ENCODE measurements around the gene CCKAR.

GRCh38 chr4:26463386-26463785 is 26.9 kb downstream of the CCKAR start:
- TF ChIP-seq FOXP1 (CRISPR knock-in tag; IDR thresholded peaks at IDR 0.05; ENCODE audit: borderline replicate concordance) = no peak
- TF ChIP-seq, protein P1, sequence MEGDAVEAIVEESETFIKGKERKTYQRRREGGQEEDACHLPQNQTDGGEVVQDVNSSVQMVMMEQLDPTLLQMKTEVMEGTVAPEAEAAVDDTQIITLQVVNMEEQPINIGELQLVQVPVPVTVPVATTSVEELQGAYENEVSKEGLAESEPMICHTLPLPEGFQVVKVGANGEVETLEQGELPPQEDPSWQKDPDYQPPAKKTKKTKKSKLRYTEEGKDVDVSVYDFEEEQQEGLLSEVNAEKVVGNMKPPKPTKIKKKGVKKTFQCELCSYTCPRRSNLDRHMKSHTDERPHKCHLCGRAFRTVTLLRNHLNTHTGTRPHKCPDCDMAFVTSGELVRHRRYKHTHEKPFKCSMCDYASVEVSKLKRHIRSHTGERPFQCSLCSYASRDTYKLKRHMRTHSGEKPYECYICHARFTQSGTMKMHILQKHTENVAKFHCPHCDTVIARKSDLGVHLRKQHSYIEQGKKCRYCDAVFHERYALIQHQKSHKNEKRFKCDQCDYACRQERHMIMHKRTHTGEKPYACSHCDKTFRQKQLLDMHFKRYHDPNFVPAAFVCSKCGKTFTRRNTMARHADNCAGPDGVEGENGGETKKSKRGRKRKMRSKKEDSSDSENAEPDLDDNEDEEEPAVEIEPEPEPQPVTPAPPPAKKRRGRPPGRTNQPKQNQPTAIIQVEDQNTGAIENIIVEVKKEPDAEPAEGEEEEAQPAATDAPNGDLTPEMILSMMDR (IDR thresholded peaks at IDR 0.05) = no peak
- TF ChIP-seq USF2 (CRISPR knock-in tag; IDR thresholded peaks at IDR 0.05) = no peak
- TF ChIP-seq, protein P2, sequence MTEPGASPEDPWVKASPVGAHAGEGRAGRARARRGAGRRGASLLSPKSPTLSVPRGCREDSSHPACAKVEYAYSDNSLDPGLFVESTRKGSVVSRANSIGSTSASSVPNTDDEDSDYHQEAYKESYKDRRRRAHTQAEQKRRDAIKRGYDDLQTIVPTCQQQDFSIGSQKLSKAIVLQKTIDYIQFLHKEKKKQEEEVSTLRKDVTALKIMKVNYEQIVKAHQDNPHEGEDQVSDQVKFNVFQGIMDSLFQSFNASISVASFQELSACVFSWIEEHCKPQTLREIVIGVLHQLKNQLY (CRISPR knock-in tag; IDR thresholded peaks at IDR 0.05) = no peak
- TF ChIP-seq SP1 (CRISPR knock-in tag; conservative IDR thresholded peaks at IDR 0.05) = no peak
- TF ChIP-seq ZNF416 (CRISPR knock-in tag; IDR thresholded peaks at IDR 0.05) = no peak
- TF ChIP-seq, protein P3, sequence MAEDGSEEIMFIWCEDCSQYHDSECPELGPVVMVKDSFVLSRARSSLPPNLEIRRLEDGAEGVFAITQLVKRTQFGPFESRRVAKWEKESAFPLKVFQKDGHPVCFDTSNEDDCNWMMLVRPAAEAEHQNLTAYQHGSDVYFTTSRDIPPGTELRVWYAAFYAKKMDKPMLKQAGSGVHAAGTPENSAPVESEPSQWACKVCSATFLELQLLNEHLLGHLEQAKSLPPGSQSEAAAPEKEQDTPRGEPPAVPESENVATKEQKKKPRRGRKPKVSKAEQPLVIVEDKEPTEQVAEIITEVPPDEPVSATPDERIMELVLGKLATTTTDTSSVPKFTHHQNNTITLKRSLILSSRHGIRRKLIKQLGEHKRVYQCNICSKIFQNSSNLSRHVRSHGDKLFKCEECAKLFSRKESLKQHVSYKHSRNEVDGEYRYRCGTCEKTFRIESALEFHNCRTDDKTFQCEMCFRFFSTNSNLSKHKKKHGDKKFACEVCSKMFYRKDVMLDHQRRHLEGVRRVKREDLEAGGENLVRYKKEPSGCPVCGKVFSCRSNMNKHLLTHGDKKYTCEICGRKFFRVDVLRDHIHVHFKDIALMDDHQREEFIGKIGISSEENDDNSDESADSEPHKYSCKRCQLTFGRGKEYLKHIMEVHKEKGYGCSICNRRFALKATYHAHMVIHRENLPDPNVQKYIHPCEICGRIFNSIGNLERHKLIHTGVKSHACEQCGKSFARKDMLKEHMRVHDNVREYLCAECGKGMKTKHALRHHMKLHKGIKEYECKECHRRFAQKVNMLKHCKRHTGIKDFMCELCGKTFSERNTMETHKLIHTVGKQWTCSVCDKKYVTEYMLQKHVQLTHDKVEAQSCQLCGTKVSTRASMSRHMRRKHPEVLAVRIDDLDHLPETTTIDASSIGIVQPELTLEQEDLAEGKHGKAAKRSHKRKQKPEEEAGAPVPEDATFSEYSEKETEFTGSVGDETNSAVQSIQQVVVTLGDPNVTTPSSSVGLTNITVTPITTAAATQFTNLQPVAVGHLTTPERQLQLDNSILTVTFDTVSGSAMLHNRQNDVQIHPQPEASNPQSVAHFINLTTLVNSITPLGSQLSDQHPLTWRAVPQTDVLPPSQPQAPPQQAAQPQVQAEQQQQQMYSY (CRISPR knock-in tag; IDR thresholded peaks at IDR 0.05) = no peak
- no peak for TF ChIP-seq PREB (CRISPR knock-in tag; IDR thresholded peaks at IDR 0.05; ENCODE audit: borderline replicate concordance)
- TF ChIP-seq ESRRA (CRISPR knock-in tag; IDR thresholded peaks at IDR 0.05; ENCODE audit: borderline replicate concordance) = no peak
